Measurements from ENCODE around the gene CTXND1. TPM values are rescaled to one million over a fixed set of nuclear protein-coding genes. Genes with fewer than 3 reads are reported as not detected.

The CTXND1 gene
- total and polyA plus RNA-seq, 2 of the 8 experiments (the other 6 are each of a cell fraction or from before 2014, with no cell fraction given): 0.03 TPM; not detected in 1

DNA sequence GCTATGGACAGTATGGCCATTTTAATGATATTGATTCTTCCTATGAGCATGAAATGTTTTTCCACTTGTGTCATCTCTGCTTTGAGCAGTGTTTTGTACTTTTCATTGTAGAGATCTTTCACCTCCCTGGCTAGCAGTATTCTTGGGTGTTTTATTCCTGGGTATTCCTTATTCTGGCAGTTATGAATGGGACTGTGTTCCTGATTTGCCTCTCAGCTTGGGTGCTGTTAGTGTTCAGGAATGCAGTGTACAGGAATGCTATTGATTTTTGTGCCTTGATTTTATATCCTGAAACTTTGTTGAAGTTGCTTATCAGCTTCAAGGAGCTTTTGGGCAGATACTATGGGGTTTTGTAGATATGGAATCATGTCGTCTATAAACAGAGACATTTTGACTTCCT is 49.5 kb upstream of the CTXND1 start:
- Histone ChIP-seq H3K9ac (replicated peaks in 1 of 4; ENCODE audit: extremely low read depth in 1 of 4, low read depth in 3 of 4, low read length in 3 of 4) (no peak overlapping the region), H2BK5ac (ENCODE audit: low read depth, low read length) (no peak overlapping the region), H3K23me2 (ENCODE audit: low read depth, low read length) (no peaks in the 10 kb centered on the region), H3K18ac (ENCODE audit: extremely low read depth, low read length) (no peak overlapping the region), H3K14ac (ENCODE audit: insufficient read length) (no peak overlapping the region), H3K4me2 (ENCODE audit: insufficient read depth in 1 of 2, low read depth in 2 of 2, low read length in 2 of 2) (no peak overlapping the region), H3K4ac (replicated peaks; ENCODE audit: insufficient read length, low read depth, low read length) (no peak overlapping the region), H2BK20ac (ENCODE audit: low read length) (no peak overlapping the region), H3K4me1 (replicated peaks in 1 of 4; ENCODE audit: control insufficient read depth in 3 of 4, insufficient read depth in 4 of 4, low read length in 3 of 4) (no peaks in the 10 kb centered on the region), H2BK12ac (ENCODE audit: low read depth, low read length) (no peak overlapping the region), H2BK120ac (replicated peaks; ENCODE audit: low read depth, low read length) (no peak overlapping the region), H2AFZ (ENCODE audit: low read length) (no peak overlapping the region), H4K91ac (replicated peaks; ENCODE audit: insufficient read length, low read length) (no peak overlapping the region), H2AK5ac (ENCODE audit: low read depth, low read length) (no peak overlapping the region), H3K9me3 (ENCODE audit: insufficient read depth in 2 of 2, low read depth in 1 of 2, low read length in 1 of 2) (no peaks in the 10 kb centered on the region), H3K79me2 (ENCODE audit: control insufficient read depth in 1 of 2, insufficient read depth in 2 of 2, low read length in 2 of 2) (no peaks in the 10 kb centered on the region), H4K20me1 (replicated peaks in 1 of 2; ENCODE audit: control insufficient read depth in 1 of 2, insufficient read depth in 2 of 2, low read length in 2 of 2) (no peaks in the 10 kb centered on the region), H3K56ac (replicated peaks; ENCODE audit: insufficient read length, low read depth, low read length) (no peak overlapping the region), H3K79me1 (ENCODE audit: low read depth, low read length) (no peaks in the 10 kb centered on the region), H3K27ac (ENCODE audit: low read depth, low read length) (no peak overlapping the region), H3K27me3 (replicated peaks in 1 of 4; ENCODE audit: control insufficient read depth in 3 of 4, extremely low read depth in 1 of 4, insufficient read depth in 3 of 4, low read length in 3 of 4) (peaks cover 0 to 1% (median 0%) of the 10 kb centered on the region in 4 experiments; a peak in 1 of 7 replicates), H2BK15ac (ENCODE audit: low read length) (no peak overlapping the region), H3K36me3 (ENCODE audit: control insufficient read depth in 2 of 4, insufficient read depth in 4 of 4, low read length in 3 of 4) (no peaks in the 10 kb centered on the region), H3K4me3 (ENCODE audit: extremely low read depth in 1 of 4, insufficient read depth in 2 of 4, low read depth in 3 of 4, low read length in 4 of 4) (no peak overlapping the region), H3K23ac (ENCODE audit: insufficient read length) (no peak overlapping the region), H4K8ac (ENCODE audit: extremely low read depth, insufficient read depth, low read length) (no peak overlapping the region), H4K5ac (ENCODE audit: insufficient read length, low read depth, low read length) (no peak overlapping the region)
- ChIA-PET POLR2A (ENCODE audit: partially characterized antibody) (no interaction called here), CTCF (ENCODE audit: partially characterized antibody) (interaction anchor here (1.4 kb wide), 1 partner anchor 66 kb away, joined by 3 read pairs; no protein-coding TSS in a partner anchor)
- WGBS, 2 experiments (ENCODE audit: extremely low coverage in 1 of 2, insufficient coverage in 1 of 2, insufficient read length in 1 of 2, insufficient replicate concordance in 2 of 2, low coverage in 1 of 2, low lambda C conversion rate in 2 of 2, missing lambda C conversion rate in 1 of 2): 96% methylated on average over 1 of the region's 1 CpG; no CpG with 5 or more reads in 1 of the 2 experiments
- TF ChIP-seq EP300 (IDR thresholded peaks at IDR 0.05; ENCODE audit: borderline replicate concordance in 1 of 2, low read depth in 2 of 2, low read length in 2 of 2): no peak
- TF ChIP-seq TAF7 (optimal IDR thresholded peaks at IDR 0.05; ENCODE audit: borderline replicate concordance, low read depth, low read length): no peak
- TF ChIP-seq CBX5 (IDR thresholded peaks at IDR 0.05; ENCODE audit: low read depth, low read length): no peak
- TF ChIP-seq, protein P1, sequence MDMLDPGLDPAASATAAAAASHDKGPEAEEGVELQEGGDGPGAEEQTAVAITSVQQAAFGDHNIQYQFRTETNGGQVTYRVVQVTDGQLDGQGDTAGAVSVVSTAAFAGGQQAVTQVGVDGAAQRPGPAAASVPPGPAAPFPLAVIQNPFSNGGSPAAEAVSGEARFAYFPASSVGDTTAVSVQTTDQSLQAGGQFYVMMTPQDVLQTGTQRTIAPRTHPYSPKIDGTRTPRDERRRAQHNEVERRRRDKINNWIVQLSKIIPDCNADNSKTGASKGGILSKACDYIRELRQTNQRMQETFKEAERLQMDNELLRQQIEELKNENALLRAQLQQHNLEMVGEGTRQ (IDR thresholded peaks at IDR 0.05; ENCODE audit: low read length): no peak
- TF ChIP-seq CEBPB (IDR thresholded peaks at IDR 0.05; ENCODE audit: low read depth, low read length): no peak
- no peak for TF ChIP-seq SAP30 (IDR thresholded peaks at IDR 0.05; ENCODE audit: insufficient read depth, insufficient replicate concordance, low read length)
- no peak for TF ChIP-seq BRCA1 (IDR thresholded peaks at IDR 0.05; ENCODE audit: low read depth, low read length)
- TF ChIP-seq BCL11A (IDR thresholded peaks at IDR 0.05; ENCODE audit: low read depth in 2 of 2, low read length in 2 of 2): no peak
- TF ChIP-seq NANOG (IDR thresholded peaks at IDR 0.05; ENCODE audit: insufficient read depth, low read depth, low read length, poor library complexity, severe bottlenecking): no peak
- no peak for TF ChIP-seq JUND (IDR thresholded peaks at IDR 0.05; ENCODE audit: low read length)
- no peak for TF ChIP-seq POLR2AphosphoS5 (IDR thresholded peaks at IDR 0.05; ENCODE audit: low read depth, low read length)
- no peak for TF ChIP-seq TCF12 (IDR thresholded peaks at IDR 0.05; ENCODE audit: low read depth, low read length)
- no peak for TF ChIP-seq ASH2L (IDR thresholded peaks at IDR 0.05; ENCODE audit: low read length)
- TF ChIP-seq CBX8 (IDR thresholded peaks at IDR 0.05; ENCODE audit: borderline replicate concordance, low read depth, low read length): no peak
- DNase-seq (ENCODE audit: low read depth in 1 of 2, low spot score in 2 of 2) (no peak), FAIRE-seq (no peak)

Data from H1 (cell line).